Thymus (tissue), 11 donors: ENCODE measurements around the gene OBSL1. TPM values are rescaled to one million over a fixed set of nuclear protein-coding genes. Genes with fewer than 3 reads are reported as not detected.

Source experiments
- DNase-seq, 9 donors: peaks; one replicate each; pipeline ENCODE4 v3.0.0-alpha.2; 2013; ENCODE audit warnings: low spot score in 9 of 9, low read depth in 6 of 9, missing footprints in 1 of 9
- H3K27ac ChIP-seq, 2 donors: one replicate each; pipeline ENCODE4 v1.5.1; 2013; ENCODE audit warnings: control low read depth in 1 of 2, low read depth in 1 of 2, low read length in 1 of 2, mild to moderate bottlenecking in 1 of 2, moderate library complexity in 1 of 2
- H3K27me3 ChIP-seq, 2 donors: one replicate each; pipeline ENCODE4 v1.5.1; 2013; ENCODE audit warnings: low read length in 1 of 2; ENCODE audit not compliant: control insufficient read depth in 2 of 2, insufficient read depth in 1 of 2
- H3K36me3 ChIP-seq, 2 donors: one replicate each; pipeline ENCODE4 v1.5.1; 2013; ENCODE audit warnings: low read length in 1 of 2, mild to moderate bottlenecking in 1 of 2, moderate library complexity in 1 of 2; ENCODE audit not compliant: control insufficient read depth in 2 of 2, insufficient read depth in 2 of 2
- H3K4me1 ChIP-seq, 2 donors: one replicate each; pipeline ENCODE4 v1.5.1; 2013; ENCODE audit warnings: low read length in 2 of 2; ENCODE audit not compliant: control insufficient read depth in 2 of 2, insufficient read depth in 2 of 2
- H3K4me3 ChIP-seq, 2 donors: one replicate each; pipeline ENCODE4 v1.5.1; 2013; ENCODE audit warnings: low read length in 2 of 2, control low read depth in 1 of 2, mild to moderate bottlenecking in 1 of 2
- H3K9me3 ChIP-seq, 2 donors: one replicate each; pipeline ENCODE4 v1.5.1; 2013; ENCODE audit warnings: low read length in 1 of 2, mild to moderate bottlenecking in 1 of 2; ENCODE audit not compliant: control insufficient read depth in 2 of 2, insufficient read depth in 1 of 2
- WGBS: extraction: QIAGEN DNeasy Blood & Tissue Kit; methylation state at CpG from one replicate; pipeline ENCODE4 v1.1.7; 2013; 5-methylcytosine and 5-hydroxymethylcytosine counted together
- polyA plus RNA-seq: library from polyadenylated mRNA; stranded (reverse); fragments of 200-250 nt; gene quantifications from one replicate; pipeline ENCODE4 v1.2.3, GENCODE V29; 2013
- total RNA-seq: library from RNA; stranded (reverse); fragments of 120-200 nt; gene quantifications from one replicate; pipeline ENCODE4 v1.2.4, GENCODE V29; 2013
- donor health status: healthy.

Gene OBSL1
- total and polyA plus RNA-seq, 2 donors = 9.6 to 34.2 TPM

- DNase-seq = no peak
- no peak overlapping the region for H3K4me3 ChIP-seq
- peaks cover 60% of the 10 kb centered on the region in 2 donors for H3K36me3 ChIP-seq
- H3K4me1 ChIP-seq = peaks cover 10 to 54% of the 10 kb centered on the region in 2 donors
- H3K27me3 ChIP-seq = no peaks in the 10 kb centered on the region
- H3K9me3 ChIP-seq = no peaks in the 10 kb centered on the region
- no peak overlapping the region for H3K27ac ChIP-seq
- WGBS = 55% methylated on average over 5 of the region's 5 CpGs
These were observed 32.4 kb upstream of the OBSL1 start for GRCh38 chr2:219603771-219604170.

DNA sequence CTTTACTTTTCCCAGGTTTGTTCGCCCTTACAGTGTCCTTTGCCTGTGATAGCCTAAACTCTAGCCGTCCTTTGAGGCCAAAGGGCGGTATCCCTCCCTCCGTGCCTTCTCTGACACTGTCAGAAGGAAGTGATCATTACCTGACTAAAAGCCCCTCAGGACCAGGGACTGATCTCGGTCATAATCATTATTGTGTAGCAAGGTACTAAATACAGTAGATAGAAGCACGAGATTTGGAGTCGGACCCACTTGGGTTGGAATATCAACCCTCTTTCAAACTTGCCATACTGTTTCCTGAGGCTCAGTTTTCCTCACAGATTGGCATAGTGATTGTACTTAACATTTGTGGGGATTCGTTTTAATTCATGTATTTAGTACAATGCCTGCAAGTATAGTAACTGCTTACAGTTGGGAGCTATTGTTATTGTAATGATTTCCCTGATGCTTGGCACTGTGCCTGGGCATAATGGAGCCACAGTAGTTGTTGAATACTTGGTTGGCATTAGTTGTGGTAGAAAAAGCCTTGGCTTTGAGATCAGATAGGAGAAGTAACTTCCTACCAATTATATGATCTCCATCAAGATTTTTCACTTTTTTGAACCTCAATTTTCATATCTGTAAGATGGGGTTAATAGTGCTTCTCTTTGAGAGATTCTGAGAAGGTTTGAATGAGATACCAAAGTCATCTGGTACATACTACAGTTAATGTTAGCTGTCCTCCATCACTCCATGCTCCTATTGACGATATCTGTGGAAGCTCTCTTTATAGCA, 27.2 kb upstream of the OBSL1 start:
- Histone ChIP-seq H3K36me3 (peaks cover 17 to 19% of the 10 kb centered on the region in 2 donors), H3K9me3 (no peaks in the 10 kb centered on the region), H3K4me3 (peak overlapping the region; percentile 92 to 95), H3K4me1 (peaks cover 22 to 52% of the 10 kb centered on the region in 2 donors), H3K27ac (peak overlapping the region in 1 of 2 donors; percentile 84), H3K27me3 (no peaks in the 10 kb centered on the region)
- WGBS = 45% methylated on average over 9 of the region's 9 CpGs
- DNase-seq = no peak

DNA sequence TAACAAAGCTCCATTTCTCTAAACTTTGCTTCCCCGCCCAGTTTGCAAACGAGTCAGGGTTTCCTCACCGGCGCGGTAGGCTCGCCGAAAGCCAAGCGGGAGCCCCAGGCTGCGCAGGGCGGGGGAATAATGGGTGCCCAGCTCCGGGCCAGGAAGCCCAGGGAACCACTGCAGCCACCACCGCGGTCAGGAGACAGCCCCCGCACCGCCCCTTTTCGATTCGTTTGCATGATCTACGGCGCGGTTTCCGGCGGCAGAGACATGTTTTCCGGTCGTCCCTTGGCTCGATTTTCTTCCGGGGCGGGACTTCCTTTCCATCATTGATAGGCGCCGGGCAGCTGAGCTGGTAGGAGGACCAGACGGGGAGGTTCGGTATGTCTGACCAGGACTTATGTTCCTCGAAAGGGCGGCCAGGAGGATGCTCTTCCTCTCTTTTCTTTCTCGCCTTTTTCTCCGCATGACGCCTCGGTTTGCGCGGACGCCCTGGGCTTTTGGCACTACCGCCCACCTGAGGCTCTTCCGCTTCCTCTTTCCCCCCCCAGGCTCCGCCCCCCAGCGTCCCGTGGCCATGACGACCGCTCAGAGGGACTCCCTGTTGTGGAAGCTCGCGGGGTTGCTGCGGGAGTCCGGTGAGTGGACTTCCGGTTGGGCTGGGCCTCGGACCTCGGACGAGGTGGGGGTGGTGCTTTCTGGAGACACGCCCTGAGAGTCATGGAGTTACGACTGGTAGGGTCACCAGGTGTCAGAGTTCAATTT, 26.4 kb upstream of the OBSL1 start, which contains the start of gene STK11IP:
TSS of gene STK11IP (plus strand) at position 306 of the 756 bp plus-strand sequence. CDS start at position 569, 263 bp downstream.
- WGBS = under 1% methylated on average over 57 of the region's 57 CpGs
- H3K4me3 ChIP-seq = peak within 1 kb of the TSS; percentile 92 to 95
- no peaks in the 10 kb centered on the region for H3K9me3 ChIP-seq
- no peaks in the 10 kb centered on the region for H3K27me3 ChIP-seq
- peak within 1 kb of the TSS; percentile 84 to 96 for H3K27ac ChIP-seq
- H3K4me1 ChIP-seq = peaks cover 22 to 47% of the 10 kb centered on the region in 2 donors
- DNase-seq = peak; percentile 82 to 96 (median 87)
- H3K36me3 ChIP-seq = peaks cover 14 to 19% of the 10 kb centered on the region in 2 donors

- Histone ChIP-seq H3K4me3 (peak overlapping the region; percentile 92 to 95), H3K36me3 (peaks cover 7 to 13% of the 10 kb centered on the region in 2 donors), H3K9me3 (no peaks in the 10 kb centered on the region), H3K27ac (peak overlapping the region; percentile 84 to 96), H3K4me1 (peaks cover 22 to 41% of the 10 kb centered on the region in 2 donors), H3K27me3 (no peaks in the 10 kb centered on the region)
- no peak for DNase-seq
- 24% methylated on average over 19 of the region's 19 CpGs for WGBS
These were observed 25.7 kb upstream of the OBSL1 start for GRCh38 chr2:219596954-219597551.

DNA sequence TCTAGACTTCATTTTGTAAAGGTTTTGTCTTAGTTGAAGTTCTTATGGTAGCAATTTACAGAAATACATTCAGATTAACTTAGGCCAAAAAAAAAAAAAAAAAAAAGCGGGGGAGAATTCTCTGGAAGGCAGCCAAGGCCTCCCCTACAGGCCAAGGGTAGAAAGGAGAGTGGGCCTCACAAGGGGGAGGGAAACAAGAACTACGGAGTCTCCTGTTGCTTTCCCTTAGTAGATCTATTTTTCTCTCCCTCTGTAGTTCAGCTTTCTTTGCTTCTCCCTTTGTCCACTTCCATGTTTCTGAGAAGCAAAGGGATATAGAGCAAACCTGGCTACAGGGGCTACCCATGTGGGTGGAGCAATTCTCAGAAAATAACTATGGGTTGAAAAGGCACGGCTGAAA, 23.9 kb upstream of the OBSL1 start:
- DNase-seq = no peak
- Histone ChIP-seq H3K4me3 (no peak overlapping the region), H3K27ac (no peak overlapping the region), H3K4me1 (peaks cover 16 to 23% of the 10 kb centered on the region in 2 donors), H3K36me3 (no peaks in the 10 kb centered on the region), H3K9me3 (no peaks in the 10 kb centered on the region), H3K27me3 (no peaks in the 10 kb centered on the region)
- 33% methylated on average over 3 of the region's 3 CpGs for WGBS

DNA sequence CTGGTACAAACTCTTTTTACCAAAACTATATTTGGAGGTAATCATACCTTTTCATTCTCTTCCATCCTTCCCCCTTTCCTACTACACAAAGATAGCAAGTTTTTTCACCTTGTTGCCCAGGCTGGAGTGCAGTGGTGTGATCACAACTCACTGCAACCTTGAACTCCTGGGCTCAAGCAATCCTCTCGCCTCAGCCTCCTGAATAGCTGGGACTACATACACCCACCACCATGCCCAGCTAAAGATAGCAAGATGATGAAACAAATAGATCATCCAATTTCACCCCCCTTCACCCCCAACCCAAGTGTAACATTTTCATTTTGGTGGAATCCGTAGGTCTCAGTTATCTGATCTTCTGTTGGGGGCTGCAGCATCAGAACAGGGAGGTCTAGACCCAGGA, 21.8 kb upstream of the OBSL1 start:
- Histone ChIP-seq H3K4me3 (no peak overlapping the region), H3K27me3 (no peaks in the 10 kb centered on the region), H3K9me3 (no peaks in the 10 kb centered on the region), H3K27ac (no peak overlapping the region), H3K36me3 (no peaks in the 10 kb centered on the region), H3K4me1 (peaks cover 7 to 8% of the 10 kb centered on the region in 2 donors)
- WGBS = 100% methylated on average over 2 of the region's 2 CpGs
- no peak for DNase-seq

DNA sequence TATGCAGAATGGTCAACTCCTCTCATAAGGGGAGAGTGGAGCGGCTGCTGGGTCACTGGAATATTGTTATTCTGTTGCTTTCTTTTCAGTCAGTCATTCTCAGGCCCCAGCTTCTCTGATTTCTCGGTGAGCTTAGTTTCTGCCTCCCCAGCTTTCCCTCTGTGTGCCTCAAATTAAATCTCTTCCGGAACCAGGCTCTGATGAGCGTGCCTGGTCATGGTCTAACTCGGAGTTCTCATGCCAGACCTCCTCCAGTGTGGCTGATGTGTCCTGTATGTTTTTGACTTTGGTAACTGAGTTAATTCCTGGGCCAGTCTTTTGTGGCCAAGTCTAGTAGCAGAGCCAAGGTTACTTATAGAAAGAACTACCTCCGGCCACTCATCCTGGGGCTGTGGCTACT, 21.4 kb upstream of the OBSL1 start:
- Histone ChIP-seq H3K9me3 (no peaks in the 10 kb centered on the region), H3K36me3 (no peaks in the 10 kb centered on the region), H3K27me3 (no peaks in the 10 kb centered on the region), H3K4me1 (peaks cover 4 to 6% of the 10 kb centered on the region in 2 donors), H3K4me3 (no peak overlapping the region), H3K27ac (no peak overlapping the region)
- no peak for DNase-seq
- WGBS = 94% methylated on average over 6 of the region's 6 CpGs

DNA sequence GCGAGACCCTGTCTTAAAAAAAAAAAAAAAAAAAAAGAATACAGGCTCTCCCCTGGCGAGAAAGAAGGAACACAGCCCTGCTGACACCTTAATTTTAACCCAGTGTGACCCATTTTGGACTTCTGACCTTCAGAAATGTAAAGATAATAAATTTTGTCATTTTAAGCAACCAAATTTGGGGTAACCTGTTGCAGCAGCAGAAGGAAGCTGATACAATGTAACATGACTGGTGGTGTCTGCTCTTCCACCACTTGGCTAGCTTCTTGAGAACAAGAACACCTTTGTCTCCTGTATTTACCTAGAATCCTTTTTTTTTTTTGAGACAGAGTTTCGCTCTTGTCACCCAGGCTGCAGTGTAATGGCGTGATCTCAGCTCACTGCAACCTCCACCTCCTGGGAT, 19.8 kb upstream of the OBSL1 start:
- DNase-seq = no peak
- Histone ChIP-seq H3K27ac (no peak overlapping the region), H3K4me3 (no peak overlapping the region), H3K27me3 (no peaks in the 10 kb centered on the region), H3K9me3 (no peaks in the 10 kb centered on the region), H3K36me3 (no peaks in the 10 kb centered on the region), H3K4me1 (no peaks in the 10 kb centered on the region)
- 96% methylated on average over 4 of the region's 4 CpGs for WGBS

GRCh38 chr2:219581346-219581745, 10.0 kb upstream of the OBSL1 start:
- no peak overlapping the region for H3K27ac ChIP-seq
- no peaks in the 10 kb centered on the region for H3K36me3 ChIP-seq
- peaks cover 0 to 6% of the 10 kb centered on the region in 2 donors for H3K4me1 ChIP-seq
- peaks cover 3 to 25% of the 10 kb centered on the region in 2 donors for H3K27me3 ChIP-seq
- H3K9me3 ChIP-seq = no peaks in the 10 kb centered on the region
- no peak overlapping the region for H3K4me3 ChIP-seq
- 91% methylated on average over 2 of the region's 2 CpGs for WGBS
- DNase-seq = no peak
